Esophagus (tissue), 2 donors: ENCODE data around the gene VAC14. TPM values are rescaled to one million over a fixed set of nuclear protein-coding genes. Genes with fewer than 3 reads are reported as not detected.

ENCODE experiments used
- H3K27ac ChIP-seq, 2 donors: one replicate each; pipeline ENCODE4 v1.5.1; 2013; ENCODE audit warnings: low read depth in 2 of 2, mild to moderate bottlenecking in 2 of 2, inconsistent platforms in 1 of 2, low read length in 1 of 2, moderate library complexity in 1 of 2
- H3K27me3 ChIP-seq, 2 donors: one replicate each; pipeline ENCODE4 v1.6.1; 2013; ENCODE audit warnings: low read length in 2 of 2, control low read depth in 1 of 2, mild to moderate bottlenecking in 1 of 2; ENCODE audit not compliant: insufficient read depth in 2 of 2, control insufficient read depth in 1 of 2
- H3K36me3 ChIP-seq, 2 donors: one replicate each; pipeline ENCODE4 v1.6.1; 2013; ENCODE audit warnings: low read length in 1 of 2; ENCODE audit not compliant: control insufficient read depth in 2 of 2, insufficient read depth in 2 of 2
- H3K4me1 ChIP-seq, 2 donors: one replicate each; pipeline ENCODE4 v1.6.1; 2013; ENCODE audit warnings: low read length in 1 of 2; ENCODE audit not compliant: control insufficient read depth in 2 of 2, insufficient read depth in 2 of 2
- H3K4me3 ChIP-seq, 2 donors: one replicate each; pipeline ENCODE4 v1.5.1; 2013; ENCODE audit warnings: low read length in 2 of 2, mild to moderate bottlenecking in 2 of 2, low read depth in 1 of 2, moderate library complexity in 1 of 2
- H3K9me3 ChIP-seq, 2 donors: one replicate each; pipeline ENCODE4 v1.6.1; 2013; ENCODE audit warnings: mild to moderate bottlenecking in 2 of 2, low read depth in 1 of 2, low read length in 1 of 2, moderate library complexity in 1 of 2; ENCODE audit not compliant: control insufficient read depth in 2 of 2, insufficient read depth in 1 of 2
- WGBS, 2 donors: extraction: QIAGEN DNeasy Blood & Tissue Kit; methylation state at CpG; one replicate each; pipeline ENCODE4 v1.1.7; 2013; 5-methylcytosine and 5-hydroxymethylcytosine counted together
- polyA plus RNA-seq, 2 donors: library from polyadenylated mRNA; stranded (reverse); fragments of 200-250 nt; gene quantifications; one replicate each; pipeline ENCODE4 v1.2.3, GENCODE V29; 2013
- donor health status: healthy with polysubstance abuse.
- donor health status: Bipolar disorder and iron deficiency.

Gene VAC14
- polyA plus RNA-seq, 2 donors, result 24.8 to 31.3 TPM

- Histone ChIP-seq H3K36me3 (peaks cover 8 to 14% of the 10 kb centered on the region in 2 donors), H3K4me1 (peaks cover 0 to 17% of the 10 kb centered on the region in 2 donors), H3K27ac (peak overlapping the region; percentile 72 to 84), H3K27me3 (no peaks in the 10 kb centered on the region), H3K4me3 (no peak overlapping the region), H3K9me3 (no peaks in the 10 kb centered on the region)
- WGBS, 2 donors, result 57 to 69% methylated on average over 4 of the region's 4 CpGs
Observed at GRCh38 chr16:70767377-70768202, 33.4 kb downstream of the VAC14 start.

- Histone ChIP-seq H3K27ac (no peak overlapping the region), H3K27me3 (no peaks in the 10 kb centered on the region), H3K4me3 (no peak overlapping the region), H3K4me1 (peaks cover 0 to 17% of the 10 kb centered on the region in 2 donors), H3K36me3 (peaks cover 3 to 16% of the 10 kb centered on the region in 2 donors), H3K9me3 (no peaks in the 10 kb centered on the region)
- WGBS, 2 donors, result 82 to 93% methylated on average over 4 of the region's 4 CpGs
Observed at GRCh38 chr16:70766658-70767057, 34.3 kb downstream of the VAC14 start.

GRCh38 chr16:70766176-70766575, 34.8 kb downstream of the VAC14 start:
- H3K4me3 ChIP-seq, result no peak overlapping the region
- WGBS, 2 donors, result 89 to 90% methylated on average over 8 of the region's 8 CpGs
- H3K9me3 ChIP-seq, result no peaks in the 10 kb centered on the region
- peaks cover 3 to 19% of the 10 kb centered on the region in 2 donors for H3K36me3 ChIP-seq
- no peak overlapping the region for H3K27ac ChIP-seq
- peaks cover 0 to 19% of the 10 kb centered on the region in 2 donors for H3K4me1 ChIP-seq
- H3K27me3 ChIP-seq, result no peaks in the 10 kb centered on the region

GRCh38 chr16:70765491-70765890, 35.5 kb downstream of the VAC14 start:
- H3K9me3 ChIP-seq, result no peaks in the 10 kb centered on the region
- H3K36me3 ChIP-seq, result peaks cover 3 to 19% of the 10 kb centered on the region in 2 donors
- peaks cover 0 to 22% of the 10 kb centered on the region in 2 donors for H3K4me1 ChIP-seq
- WGBS, 2 donors, result 88 to 92% methylated on average over 8 of the region's 8 CpGs
- H3K27ac ChIP-seq, result no peak overlapping the region
- no peak overlapping the region for H3K4me3 ChIP-seq
- H3K27me3 ChIP-seq, result no peaks in the 10 kb centered on the region

- Histone ChIP-seq H3K4me3 (no peak overlapping the region), H3K9me3 (no peaks in the 10 kb centered on the region), H3K27ac (no peak overlapping the region), H3K4me1 (peaks cover 0 to 24% of the 10 kb centered on the region in 2 donors), H3K27me3 (no peaks in the 10 kb centered on the region), H3K36me3 (peaks cover 3 to 19% of the 10 kb centered on the region in 2 donors)
- 92% methylated on average over 10 of the region's 10 CpGs for WGBS, 2 donors
Observed at GRCh38 chr16:70764632-70765031, 36.3 kb downstream of the VAC14 start.

GRCh38 chr16:70760221-70760620, 40.7 kb downstream of the VAC14 start:
- H3K36me3 ChIP-seq, result peaks cover 3 to 30% of the 10 kb centered on the region in 2 donors
- 45 to 58% methylated on average over 3 of the region's 3 CpGs for WGBS, 2 donors
- H3K4me1 ChIP-seq, result peaks cover 3 to 19% of the 10 kb centered on the region in 2 donors
- peak overlapping the region; percentile 77 to 89 for H3K27ac ChIP-seq
- H3K4me3 ChIP-seq, result no peak overlapping the region
- H3K9me3 ChIP-seq, result no peaks in the 10 kb centered on the region
- no peaks in the 10 kb centered on the region for H3K27me3 ChIP-seq

- Histone ChIP-seq H3K9me3 (no peaks in the 10 kb centered on the region), H3K27ac (peak overlapping the region; percentile 77 to 89), H3K27me3 (no peaks in the 10 kb centered on the region), H3K36me3 (peaks cover 3 to 29% of the 10 kb centered on the region in 2 donors), H3K4me1 (peaks cover 3 to 19% of the 10 kb centered on the region in 2 donors), H3K4me3 (no peak overlapping the region)
- WGBS, 2 donors, result 91 to 94% methylated on average over 9 of the region's 9 CpGs
Observed at GRCh38 chr16:70759666-70760065, 41.3 kb downstream of the VAC14 start.

GRCh38 chr16:70758786-70759185, 42.2 kb downstream of the VAC14 start:
- no peaks in the 10 kb centered on the region for H3K27me3 ChIP-seq
- peaks cover 3 to 28% of the 10 kb centered on the region in 2 donors for H3K36me3 ChIP-seq
- 81 to 82% methylated on average over 10 of the region's 10 CpGs for WGBS, 2 donors
- no peaks in the 10 kb centered on the region for H3K9me3 ChIP-seq
- peaks cover 9 to 25% of the 10 kb centered on the region in 2 donors for H3K4me1 ChIP-seq
- H3K27ac ChIP-seq, result no peak overlapping the region
- H3K4me3 ChIP-seq, result no peak overlapping the region

- Histone ChIP-seq H3K36me3 (peaks cover 0 to 21% of the 10 kb centered on the region in 2 donors), H3K9me3 (no peaks in the 10 kb centered on the region), H3K4me3 (no peak overlapping the region), H3K27ac (no peak overlapping the region), H3K4me1 (peaks cover 11 to 36% of the 10 kb centered on the region in 2 donors), H3K27me3 (no peaks in the 10 kb centered on the region)
- WGBS, 2 donors, result 87 to 96% methylated on average over 9 of the region's 9 CpGs
Observed at GRCh38 chr16:70757183-70757582, 43.8 kb downstream of the VAC14 start.

GRCh38 chr16:70756071-70756470, 44.9 kb downstream of the VAC14 start:
- H3K36me3 ChIP-seq, result peaks cover 0 to 17% of the 10 kb centered on the region in 2 donors
- H3K27ac ChIP-seq, result peak overlapping the region; percentile 55 to 86

More at GRCh38 chr16:70756071-70756470, 44.9 kb downstream of the VAC14 start:
- Histone ChIP-seq H3K27me3 (no peaks in the 10 kb centered on the region), H3K4me1 (peaks cover 17 to 40% of the 10 kb centered on the region in 2 donors), H3K9me3 (no peaks in the 10 kb centered on the region), H3K4me3 (no peak overlapping the region)
- WGBS, 2 donors, result 61 to 67% methylated on average over 8 of the region's 8 CpGs
